SJSA1 (cell line): Measurements from ENCODE around the gene BHLHE40. TPM values are rescaled to one million over a fixed set of nuclear protein-coding genes. Genes with fewer than 3 reads are reported as not detected.
A peak's percentile ranks its signal among the peaks of the same experiment; 100 is the strongest.

Experiments
- DNase-seq, 2 experiments: peaks; one replicate each; pipeline ENCODE4 v3.0.0-alpha.2; 2015 to 2020; ENCODE audit warnings: low spot score in 2 of 2, low read depth in 1 of 2
- H3K27ac ChIP-seq: fragments of 250-450 bp; sonication (Bioruptor Pico); 2 replicates; pipeline ENCODE4 v1.5.1; 2020; ENCODE audit warnings: mild to moderate bottlenecking, moderate library complexity
- H3K27me3 ChIP-seq: fragments of 250-450 bp; sonication (Bioruptor Pico); replicated peaks from 2 replicates; pipeline ENCODE4 v1.5.1; 2020; ENCODE audit warnings: mild to moderate bottlenecking, moderate library complexity
- H3K36me3 ChIP-seq: fragments of 250-450 bp; sonication (Bioruptor Pico); 2 replicates; pipeline ENCODE4 v1.5.1; 2020; ENCODE audit warnings: mild to moderate bottlenecking
- H3K4me1 ChIP-seq: fragments of 250-450 bp; sonication (Bioruptor Pico); replicated peaks from 2 replicates; pipeline ENCODE4 v1.6.1; 2021; ENCODE audit warnings: mild to moderate bottlenecking
- H3K4me3 ChIP-seq: fragments of 250-450 bp; sonication (Bioruptor Pico); 2 replicates; pipeline ENCODE4 v1.5.1; 2020; ENCODE audit warnings: mild to moderate bottlenecking
- H3K9me3 ChIP-seq: fragments of 250-450 bp; sonication (Bioruptor Pico); replicated peaks from 2 replicates; pipeline ENCODE4 v1.5.1; 2020; ENCODE audit warnings: mild to moderate bottlenecking
- total RNA-seq: library from RNA; depleted of rRNA; stranded (reverse); fragments of >200 nt; shearing (Covaris generic); gene quantifications from 2 replicates; pipeline ENCODE4 v1.2.3, GENCODE V29; 2014; rRNA removed

The BHLHE40 gene
- total RNA-seq = 6.3 and 8.4 TPM in 2 replicates

DNA sequence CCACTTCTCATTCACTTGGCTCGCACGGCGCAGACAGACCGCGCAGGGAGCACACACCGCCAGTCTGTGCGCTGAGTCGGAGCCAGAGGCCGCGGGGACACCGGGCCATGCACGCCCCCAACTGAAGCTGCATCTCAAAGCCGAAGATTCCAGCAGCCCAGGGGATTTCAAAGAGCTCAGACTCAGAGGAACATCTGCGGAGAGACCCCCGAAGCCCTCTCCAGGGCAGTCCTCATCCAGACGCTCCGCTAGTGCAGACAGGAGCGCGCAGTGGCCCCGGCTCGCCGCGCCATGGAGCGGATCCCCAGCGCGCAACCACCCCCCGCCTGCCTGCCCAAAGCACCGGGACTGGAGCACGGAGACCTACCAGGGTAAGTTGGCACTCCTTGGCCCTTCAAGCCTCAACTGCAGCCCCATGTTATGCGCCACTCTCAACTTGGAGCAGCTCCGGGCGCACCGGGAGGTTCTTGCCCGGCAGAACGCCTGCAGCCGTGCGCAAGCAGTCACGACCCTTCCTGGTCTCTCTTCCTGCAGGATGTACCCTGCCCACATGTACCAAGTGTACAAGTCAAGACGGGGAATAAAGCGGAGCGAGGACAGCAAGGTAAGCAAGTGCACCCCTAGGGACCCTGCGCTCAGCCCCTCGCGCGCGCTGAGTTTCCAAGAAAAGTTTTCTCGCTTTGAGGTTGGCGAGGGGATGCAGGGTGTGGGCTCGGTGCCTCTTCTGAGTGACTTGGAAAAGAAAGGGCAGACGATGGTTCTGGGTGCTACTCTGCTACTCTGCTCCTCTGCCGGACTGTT is at the start of gene BHLHE40:
TSS of gene BHLHE40 (plus strand) at position 10 of the 801 bp plus-strand sequence. CDS start at position 292, 282 bp downstream.
- Histone ChIP-seq H3K9me3 (no peaks in the 10 kb centered on the region), H3K4me1 (peaks cover 67% of the 10 kb centered on the region), H3K27me3 (no peaks in the 10 kb centered on the region), H3K27ac (peak within 1 kb of the TSS; percentile 94), H3K4me3 (peak within 1 kb of the TSS; percentile 79), H3K36me3 (peaks cover 46% of the 10 kb centered on the region)
- peak in 1 of 2 experiments; percentile 74 for DNase-seq

DNA sequence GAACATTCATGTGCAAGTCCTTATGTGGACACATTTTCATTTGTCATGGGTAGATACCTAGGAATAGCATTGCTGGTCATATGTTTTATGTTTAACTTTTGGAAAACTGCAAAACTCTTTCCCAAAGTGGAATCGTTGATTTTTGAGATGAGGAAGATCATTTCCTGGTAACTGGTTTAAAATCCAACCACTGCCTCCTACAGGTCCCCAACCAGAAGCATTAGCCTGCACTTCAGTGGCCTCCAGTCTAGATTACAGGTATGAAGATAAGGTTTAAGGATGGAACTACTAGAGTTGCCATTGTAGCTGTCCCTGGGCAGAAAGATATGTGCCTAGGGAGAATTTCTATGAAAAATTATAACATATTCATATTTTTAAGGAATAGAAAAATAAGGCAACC is 48.7 kb upstream of the BHLHE40 start:
- Histone ChIP-seq H3K4me3 (no peak overlapping the region), H3K27ac (no peak overlapping the region), H3K36me3 (no peaks in the 10 kb centered on the region)

DNA sequence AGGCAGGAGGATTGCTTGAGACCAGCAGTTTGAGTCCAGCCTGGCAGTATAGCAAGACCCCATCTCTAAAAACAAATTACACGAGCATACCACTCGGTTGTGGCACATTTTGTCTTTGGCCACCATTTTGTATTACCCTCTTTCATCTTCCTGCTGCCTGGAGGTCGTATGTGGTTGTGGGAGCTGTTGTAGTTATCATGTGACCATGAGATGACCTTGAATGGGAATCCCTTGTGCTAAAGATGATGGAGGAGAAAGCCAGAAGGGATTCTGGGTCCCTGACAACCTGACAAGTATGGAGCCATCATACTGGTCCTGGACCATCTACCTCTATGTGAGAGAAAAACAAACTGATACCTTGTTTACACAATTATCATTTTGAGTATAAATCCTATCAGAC is 45.2 kb upstream of the BHLHE40 start:
- Histone ChIP-seq H3K27me3 (no peaks in the 10 kb centered on the region), H3K4me3 (no peak overlapping the region), H3K4me1 (no peaks in the 10 kb centered on the region), H3K36me3 (no peaks in the 10 kb centered on the region), H3K27ac (no peak overlapping the region), H3K9me3 (no peaks in the 10 kb centered on the region)
- no peak for DNase-seq

More for the DNA sequence above, 48.7 kb upstream of the BHLHE40 start:
- H3K4me1 ChIP-seq = no peaks in the 10 kb centered on the region
- DNase-seq = no peak
- no peaks in the 10 kb centered on the region for H3K9me3 ChIP-seq
- no peaks in the 10 kb centered on the region for H3K27me3 ChIP-seq

DNA sequence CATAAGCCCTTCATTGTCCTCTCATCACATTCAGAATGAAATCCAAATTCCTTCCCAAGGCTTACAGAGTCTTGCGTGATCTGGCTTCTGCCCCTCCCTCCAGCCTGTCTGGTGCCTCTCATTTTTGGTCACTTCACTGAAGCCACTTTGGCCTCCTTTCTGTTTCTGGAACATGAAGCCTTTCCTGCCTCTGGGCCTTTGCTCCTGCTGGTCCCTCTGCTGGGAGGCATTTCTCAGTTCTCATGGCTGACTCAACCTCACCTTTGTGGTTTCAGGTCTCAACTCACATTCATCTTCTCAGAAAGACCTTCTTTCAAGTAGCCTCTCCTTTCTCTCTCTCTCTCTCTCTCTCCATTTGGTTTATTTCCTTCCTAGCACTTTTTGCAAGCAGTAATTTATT is 43.9 kb upstream of the BHLHE40 start:
- Histone ChIP-seq H3K9me3 (no peaks in the 10 kb centered on the region), H3K4me3 (no peak overlapping the region), H3K4me1 (no peaks in the 10 kb centered on the region), H3K27ac (no peak overlapping the region), H3K36me3 (no peaks in the 10 kb centered on the region), H3K27me3 (no peaks in the 10 kb centered on the region; the same call in 1 of the 2 replicates)
- DNase-seq = no peak

DNA sequence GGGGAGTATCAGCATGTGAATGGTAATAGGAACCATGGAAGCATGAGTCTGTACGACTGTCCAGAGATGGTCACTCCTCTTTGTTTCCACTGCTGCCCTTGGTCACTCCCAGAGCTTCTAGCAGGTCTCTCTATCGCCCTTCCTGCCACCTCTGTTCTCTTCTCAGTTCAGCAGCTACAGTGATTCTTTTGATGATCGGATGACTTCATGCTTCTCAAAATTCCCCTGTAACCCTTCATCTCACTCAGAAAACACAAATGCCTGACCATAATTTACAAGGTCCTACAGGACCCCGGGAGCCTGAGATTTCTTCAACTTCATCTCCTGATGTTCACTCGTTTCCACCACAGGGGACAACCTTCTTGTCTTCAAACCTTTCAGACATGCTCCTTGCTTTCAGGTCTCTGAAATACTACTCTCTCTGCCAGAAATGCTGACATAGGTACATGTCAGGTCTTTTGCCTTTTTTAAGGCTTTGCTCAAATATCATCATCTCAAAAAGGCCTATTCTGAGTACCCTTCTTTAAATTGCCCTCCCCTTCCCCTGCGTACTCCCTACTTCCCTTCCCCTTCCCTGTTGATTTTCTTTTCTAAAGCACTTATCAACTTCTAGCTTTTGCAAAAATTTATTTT is 42.1 kb upstream of the BHLHE40 start:
- H3K27ac ChIP-seq = no peak overlapping the region
- H3K9me3 ChIP-seq = no peaks in the 10 kb centered on the region
- H3K36me3 ChIP-seq = no peaks in the 10 kb centered on the region
- no peak overlapping the region for H3K4me3 ChIP-seq
- DNase-seq = no peak
- H3K4me1 ChIP-seq = no peaks in the 10 kb centered on the region
- H3K27me3 ChIP-seq = no peaks in the 10 kb centered on the region; the same call in 1 of the 2 replicates

DNA sequence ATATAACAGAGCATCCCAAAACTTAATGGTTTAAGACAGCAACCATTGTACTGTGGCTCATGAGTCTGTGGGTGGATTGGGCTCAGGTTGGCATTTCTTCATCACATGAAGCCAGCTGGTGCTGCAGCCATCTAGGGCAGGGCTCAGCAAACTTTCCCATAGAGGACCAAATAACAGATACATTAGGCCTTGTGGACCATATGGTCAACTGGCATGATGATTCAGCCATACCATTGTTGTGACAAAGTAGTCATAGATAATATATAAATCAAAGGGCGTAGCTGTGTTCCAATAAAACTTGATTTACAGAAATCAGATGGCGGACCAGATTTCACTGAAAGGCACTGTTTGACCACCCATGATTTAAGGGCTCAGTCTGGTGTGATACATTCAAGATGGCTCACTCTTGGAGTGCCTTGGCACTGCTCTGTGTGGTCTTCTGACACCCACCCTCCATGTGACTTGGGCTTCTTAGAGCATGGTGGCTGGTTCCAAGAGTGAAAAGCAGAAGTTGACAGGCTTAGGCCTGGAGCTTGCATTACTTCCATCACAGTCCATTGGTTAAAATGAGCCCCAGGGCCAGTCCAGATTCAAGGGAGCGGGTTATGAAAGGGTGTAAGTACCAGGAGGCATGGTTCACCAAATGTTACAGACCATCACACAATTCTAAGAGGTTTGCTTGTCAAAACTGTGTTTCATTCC is 40.8 kb upstream of the BHLHE40 start:
- no peaks in the 10 kb centered on the region for H3K9me3 ChIP-seq
- no peak for DNase-seq
- H3K27me3 ChIP-seq = no peaks in the 10 kb centered on the region; the same call in 1 of the 2 replicates
- no peak overlapping the region for H3K4me3 ChIP-seq
- H3K36me3 ChIP-seq = no peaks in the 10 kb centered on the region
- H3K4me1 ChIP-seq = no peaks in the 10 kb centered on the region
- no peak overlapping the region for H3K27ac ChIP-seq

DNA sequence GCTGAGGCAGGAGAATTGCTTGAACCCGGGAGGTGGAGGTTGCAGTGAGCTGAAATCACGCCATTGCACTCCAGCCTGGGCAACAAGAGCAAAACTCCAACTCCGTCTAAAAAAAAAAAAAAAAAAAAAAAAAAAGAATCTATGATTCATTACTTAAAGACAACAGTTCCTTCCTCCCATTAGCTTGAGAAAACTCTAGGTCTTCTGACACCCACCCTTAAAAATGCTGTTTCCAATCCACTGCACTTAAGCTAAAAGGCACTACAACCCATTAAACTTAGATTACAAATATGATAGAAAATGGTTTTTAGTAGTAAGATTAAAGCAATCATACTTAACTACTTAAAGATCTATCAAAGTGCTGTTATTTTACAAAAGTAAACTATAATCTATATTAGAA is 40.0 kb upstream of the BHLHE40 start:
- no peaks in the 10 kb centered on the region for H3K36me3 ChIP-seq
- H3K4me1 ChIP-seq = no peaks in the 10 kb centered on the region
- no peaks in the 10 kb centered on the region for H3K9me3 ChIP-seq
- H3K4me3 ChIP-seq = no peak overlapping the region
- no peak for DNase-seq
- H3K27me3 ChIP-seq = no peaks in the 10 kb centered on the region; the same call in 1 of the 2 replicates
- H3K27ac ChIP-seq = no peak overlapping the region

DNA sequence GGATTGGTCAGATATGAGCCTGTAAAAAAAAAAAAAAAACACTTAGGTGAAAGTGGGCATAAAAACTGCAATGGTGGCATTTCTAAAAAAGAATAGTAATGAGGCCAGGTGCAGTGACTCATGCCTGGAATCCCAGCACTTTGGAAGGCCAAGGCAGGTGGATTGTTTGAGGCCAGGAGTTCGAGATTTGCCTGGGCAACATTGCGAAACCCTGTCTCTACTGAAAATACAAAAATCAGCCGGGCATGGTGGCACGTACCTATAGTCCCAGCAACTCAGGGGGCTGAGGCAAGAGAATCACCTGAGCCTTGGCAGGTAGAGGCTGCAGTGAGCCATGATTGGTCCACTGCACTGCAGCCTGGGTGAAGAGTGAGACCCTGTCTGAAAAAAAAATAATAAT is 38.3 kb upstream of the BHLHE40 start:
- no peaks in the 10 kb centered on the region for H3K9me3 ChIP-seq

DNA sequence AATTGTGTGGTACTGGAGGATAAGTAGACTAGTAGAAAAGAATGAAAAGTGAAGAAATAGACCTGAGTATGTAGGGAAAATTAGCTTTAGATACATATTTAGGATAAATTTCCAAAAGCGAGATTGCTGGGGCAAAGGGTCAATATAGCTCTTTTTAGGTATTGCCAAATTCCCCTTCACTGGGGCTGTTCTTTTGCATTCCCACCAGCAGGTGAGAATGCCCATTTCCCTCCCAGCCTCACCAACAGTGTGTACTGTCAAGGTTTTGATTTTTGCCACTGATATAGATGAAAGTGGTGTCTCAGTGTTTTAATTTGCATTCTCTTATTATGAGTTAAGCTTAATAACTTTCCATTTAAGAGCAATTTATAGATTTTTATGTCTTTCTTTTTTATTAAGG is 35.7 kb upstream of the BHLHE40 start:
- no peak for DNase-seq
- Histone ChIP-seq H3K4me1 (no peaks in the 10 kb centered on the region), H3K36me3 (no peaks in the 10 kb centered on the region), H3K27ac (no peak overlapping the region), H3K27me3 (no peaks in the 10 kb centered on the region; the same call in 1 of the 2 replicates), H3K9me3 (no peaks in the 10 kb centered on the region), H3K4me3 (no peak overlapping the region)

More for the DNA sequence above, 38.3 kb upstream of the BHLHE40 start:
- H3K27me3 ChIP-seq = no peaks in the 10 kb centered on the region; the same call in 1 of the 2 replicates
- no peaks in the 10 kb centered on the region for H3K4me1 ChIP-seq
- no peaks in the 10 kb centered on the region for H3K36me3 ChIP-seq
- no peak for DNase-seq
- no peak overlapping the region for H3K27ac ChIP-seq
- H3K4me3 ChIP-seq = no peak overlapping the region

DNA sequence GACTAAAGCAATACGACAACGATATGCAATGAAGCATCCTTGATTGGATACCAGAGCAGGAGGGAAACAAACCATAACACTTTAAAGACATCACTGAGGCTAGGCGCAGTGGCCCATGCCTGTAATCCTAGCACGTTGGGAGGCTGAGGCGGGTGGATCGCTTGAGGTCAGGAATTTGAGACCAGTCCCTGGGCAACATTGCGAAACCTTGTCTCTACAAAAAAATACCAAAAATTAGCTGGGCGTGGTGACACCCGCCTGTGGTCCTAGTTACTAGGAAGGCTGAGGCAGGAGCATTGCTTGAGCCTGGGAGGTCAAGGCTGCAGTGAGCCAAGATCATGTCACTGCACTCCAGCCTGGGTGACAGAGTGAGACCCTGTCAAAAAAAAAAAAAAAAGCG is 33.9 kb upstream of the BHLHE40 start:
- DNase-seq = no peak
- H3K27me3 ChIP-seq = no peaks in the 10 kb centered on the region
- no peak overlapping the region for H3K4me3 ChIP-seq
- no peak overlapping the region for H3K27ac ChIP-seq
- H3K4me1 ChIP-seq = no peaks in the 10 kb centered on the region
- no peaks in the 10 kb centered on the region for H3K36me3 ChIP-seq
- H3K9me3 ChIP-seq = no peaks in the 10 kb centered on the region

DNA sequence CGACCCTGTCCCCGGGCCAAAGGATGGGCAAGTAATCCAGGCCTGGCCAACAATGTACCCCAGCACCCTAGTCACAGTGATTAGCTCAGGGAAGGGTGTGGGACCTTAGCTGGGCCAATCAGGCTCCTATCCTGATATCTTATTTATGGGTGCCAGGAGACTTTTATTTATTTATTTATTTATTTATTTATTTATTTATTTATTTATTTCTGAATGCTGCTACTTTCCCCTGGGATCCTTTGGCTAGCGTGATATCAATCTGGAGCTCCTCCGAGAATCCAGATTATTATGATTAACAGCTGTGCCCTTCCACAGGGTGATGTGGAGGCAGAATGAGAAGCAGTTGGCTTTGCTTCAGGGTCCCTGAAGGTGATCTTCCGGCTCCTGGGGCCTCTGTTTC is 32.2 kb upstream of the BHLHE40 start:
- no peak for DNase-seq
- no peak overlapping the region for H3K4me3 ChIP-seq
- no peaks in the 10 kb centered on the region for H3K4me1 ChIP-seq
- no peaks in the 10 kb centered on the region for H3K36me3 ChIP-seq
- H3K27ac ChIP-seq = no peak overlapping the region
- H3K9me3 ChIP-seq = no peaks in the 10 kb centered on the region
- no peaks in the 10 kb centered on the region for H3K27me3 ChIP-seq

DNA sequence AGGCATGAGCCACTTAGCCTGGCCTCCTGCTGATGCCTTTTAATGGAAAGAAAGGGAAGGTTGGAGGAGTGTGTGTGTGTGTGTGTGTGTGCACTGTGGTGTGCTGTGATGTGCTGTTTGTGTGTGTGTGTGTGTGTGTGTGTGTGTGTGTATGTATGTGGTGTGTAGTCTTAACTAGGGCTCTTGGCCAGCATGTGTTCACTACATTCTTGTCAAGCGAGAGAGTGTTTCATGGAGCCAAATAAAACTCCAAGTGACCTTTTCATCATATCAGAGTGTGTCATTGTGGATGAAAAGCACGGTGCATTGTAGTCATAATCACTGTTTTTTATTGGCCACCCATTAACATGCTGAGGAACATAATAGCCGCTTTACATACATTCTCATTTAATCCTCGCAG is 30.8 kb upstream of the BHLHE40 start:
- Histone ChIP-seq H3K4me1 (no peaks in the 10 kb centered on the region), H3K27me3 (no peaks in the 10 kb centered on the region), H3K27ac (no peak overlapping the region), H3K4me3 (no peak overlapping the region), H3K36me3 (no peaks in the 10 kb centered on the region), H3K9me3 (no peaks in the 10 kb centered on the region)
- no peak for DNase-seq

DNA sequence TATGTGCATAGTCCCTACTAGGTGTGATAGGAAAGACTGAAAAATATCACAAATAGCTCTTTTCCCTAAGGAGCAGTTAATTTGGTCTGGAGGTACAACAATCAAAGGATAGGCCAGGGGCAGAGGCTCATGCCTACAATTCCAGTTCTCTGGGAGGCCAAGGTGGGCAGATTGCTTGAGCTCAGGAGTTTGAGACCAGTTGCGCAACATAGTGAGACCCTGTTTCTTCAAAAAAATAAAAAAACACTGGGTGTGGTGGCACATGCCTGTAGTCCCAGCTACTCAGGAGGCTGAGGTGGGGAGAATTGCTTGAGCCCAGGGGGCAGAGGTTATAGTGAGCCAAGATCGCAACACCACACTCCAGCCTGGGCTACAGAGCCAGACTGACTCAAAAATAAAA is 30.2 kb upstream of the BHLHE40 start:
- no peak for DNase-seq
- no peak overlapping the region for H3K27ac ChIP-seq
- H3K9me3 ChIP-seq = no peaks in the 10 kb centered on the region
- H3K27me3 ChIP-seq = no peaks in the 10 kb centered on the region
- H3K4me3 ChIP-seq = no peak overlapping the region
- no peaks in the 10 kb centered on the region for H3K36me3 ChIP-seq
- no peaks in the 10 kb centered on the region for H3K4me1 ChIP-seq

DNA sequence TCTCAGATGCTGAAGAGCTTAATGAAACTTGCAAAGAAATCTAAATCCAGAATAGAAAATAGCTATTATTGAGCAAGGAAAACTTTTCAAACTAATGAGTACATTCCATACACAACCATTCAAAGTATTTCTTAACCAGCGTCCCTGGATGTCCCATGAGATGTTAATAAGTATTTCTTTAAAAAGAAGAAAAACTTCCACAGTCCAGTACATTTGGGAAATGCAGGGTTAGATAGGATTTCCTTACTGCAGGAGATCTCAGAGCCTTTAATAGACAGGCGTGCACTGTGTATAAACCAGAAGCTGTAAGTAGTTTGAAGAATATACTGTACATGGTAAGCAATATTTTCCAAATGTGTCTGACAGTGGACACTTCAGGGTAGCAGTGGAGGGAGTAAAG is 29.6 kb upstream of the BHLHE40 start:
- H3K27me3 ChIP-seq = no peaks in the 10 kb centered on the region
- no peaks in the 10 kb centered on the region for H3K4me1 ChIP-seq
- DNase-seq = no peak
- H3K36me3 ChIP-seq = no peaks in the 10 kb centered on the region
- no peaks in the 10 kb centered on the region for H3K9me3 ChIP-seq
- no peak overlapping the region for H3K4me3 ChIP-seq
- no peak overlapping the region for H3K27ac ChIP-seq
